Fibroblast of peridontal ligament (primary cell): Measurements from ENCODE around the gene HECW1.

ENCODE experiments used
- DNase-seq: peaks from one replicate; pipeline ENCODE4 v3.0.0-alpha.2; 2010; ENCODE audit errors: extremely low read depth

HECW1 gene

DNA sequence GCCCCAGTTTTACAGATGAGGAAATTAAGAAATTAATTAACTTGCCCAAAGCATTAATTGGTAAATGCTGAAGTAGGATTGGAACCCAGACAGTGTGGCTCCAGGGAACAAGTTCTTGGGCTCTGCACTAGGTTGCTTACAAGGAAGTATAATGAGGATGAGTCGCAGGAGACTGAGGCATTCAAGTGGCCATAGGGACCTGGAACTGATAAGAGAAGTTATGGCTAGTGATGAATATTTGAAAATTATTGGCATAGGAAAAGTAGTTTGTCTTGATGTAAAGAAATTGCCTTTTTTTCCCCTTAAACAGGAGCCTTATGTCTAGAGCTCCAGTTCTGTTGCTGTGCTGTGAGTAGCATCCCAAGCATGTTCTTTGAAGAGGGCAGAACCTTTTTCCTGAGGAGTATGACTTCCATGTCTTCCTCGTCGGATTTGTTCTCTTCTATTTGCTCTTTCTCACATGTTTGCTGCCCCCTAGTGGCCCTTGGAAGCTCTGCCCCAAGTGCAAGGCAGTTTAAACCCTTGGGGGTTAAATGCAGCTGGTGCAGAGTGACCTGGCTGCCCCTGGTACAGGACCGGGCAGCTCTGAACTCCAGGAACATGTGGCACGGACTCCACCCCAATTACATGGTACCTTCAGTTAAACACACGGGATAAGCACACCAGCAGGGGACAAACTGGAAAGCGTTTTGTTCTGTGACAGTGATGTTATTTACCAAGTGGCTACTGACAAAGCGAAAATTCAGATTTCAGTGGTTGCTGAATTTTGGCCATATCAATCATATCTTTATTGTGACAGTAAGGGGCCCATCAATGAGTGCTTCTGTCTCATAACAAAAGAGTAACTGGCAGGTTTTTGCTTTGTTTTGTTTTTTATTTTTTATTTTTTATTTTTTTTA, 148.8 kb downstream of the HECW1 start:
- peak; percentile 90 for DNase-seq

DNA sequence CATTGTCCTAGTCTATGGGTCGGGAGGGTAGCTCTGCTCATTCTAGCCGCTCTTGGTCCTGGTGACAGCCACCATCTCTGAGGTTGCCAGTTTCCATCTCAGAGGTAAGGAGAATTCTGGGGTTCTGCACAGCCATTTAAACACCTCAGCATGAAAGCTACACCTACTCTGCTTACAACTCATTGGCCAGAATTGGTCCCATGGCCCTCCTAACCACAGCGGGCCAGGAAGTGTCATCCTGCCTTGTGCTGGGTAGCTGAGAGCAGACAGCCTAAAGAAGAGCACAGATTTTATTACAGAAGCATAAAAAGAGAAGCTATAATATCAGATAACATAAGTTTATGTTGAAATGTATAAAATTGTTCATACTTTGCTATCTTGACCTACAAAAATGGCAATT, 152.7 kb downstream of the HECW1 start:
- DNase-seq = no peak

DNA sequence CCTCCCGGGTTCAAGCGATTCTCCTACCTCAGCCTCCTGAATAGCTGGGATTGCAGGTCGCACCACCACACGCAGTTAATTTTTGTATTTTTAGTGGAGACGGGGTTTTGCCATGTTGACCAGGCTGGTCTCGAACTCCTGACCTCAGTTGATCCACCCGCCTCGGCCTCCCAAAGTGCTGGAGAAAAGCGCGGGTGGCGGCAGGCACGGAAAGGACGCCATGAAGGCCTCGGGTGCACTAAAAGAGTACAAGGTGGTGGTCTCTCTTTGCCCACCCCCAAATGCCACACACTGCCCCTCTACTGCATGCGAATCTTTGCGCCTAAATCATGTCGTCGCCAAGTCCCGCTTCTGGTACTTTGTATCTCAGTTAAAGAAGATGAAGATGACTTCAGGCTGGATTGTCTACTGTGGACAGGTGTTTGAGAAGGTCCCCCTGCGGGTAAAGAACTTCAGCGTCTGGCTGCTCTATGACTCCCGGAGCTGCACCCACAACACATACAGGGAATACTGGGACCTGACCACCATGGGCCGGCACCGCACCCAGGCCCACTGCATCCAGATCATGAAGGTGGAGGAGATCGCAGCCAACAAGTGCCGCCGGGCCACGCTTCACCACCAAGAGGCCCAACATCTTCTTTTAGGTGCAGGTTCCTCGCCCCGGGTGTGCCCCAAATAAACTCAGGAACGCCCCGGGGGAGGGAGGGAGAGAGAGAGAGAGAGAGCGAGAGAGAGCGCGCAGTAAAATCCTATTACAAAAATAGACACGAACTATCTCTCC, 161.7 kb downstream of the HECW1 start:
- DNase-seq = no peak

DNA sequence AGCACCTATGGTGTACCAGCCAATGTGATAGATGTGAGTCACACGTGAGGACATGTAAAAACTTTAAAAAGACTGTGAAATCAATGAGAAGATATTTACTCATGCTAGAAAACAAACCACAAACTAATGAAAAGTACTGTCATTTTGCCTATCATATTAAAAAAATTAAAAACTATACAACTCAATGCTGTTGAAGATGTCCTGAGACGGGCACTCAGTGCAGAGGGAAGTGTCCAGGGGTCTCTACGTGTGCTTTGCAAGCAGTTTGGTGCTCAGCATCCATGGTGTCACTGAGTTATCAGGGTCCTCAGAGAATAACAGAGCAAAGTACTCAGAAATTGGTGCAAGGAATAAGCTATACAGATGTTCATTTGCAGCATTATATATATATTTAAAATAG, 162.3 kb downstream of the HECW1 start:
- no peak for DNase-seq

DNA sequence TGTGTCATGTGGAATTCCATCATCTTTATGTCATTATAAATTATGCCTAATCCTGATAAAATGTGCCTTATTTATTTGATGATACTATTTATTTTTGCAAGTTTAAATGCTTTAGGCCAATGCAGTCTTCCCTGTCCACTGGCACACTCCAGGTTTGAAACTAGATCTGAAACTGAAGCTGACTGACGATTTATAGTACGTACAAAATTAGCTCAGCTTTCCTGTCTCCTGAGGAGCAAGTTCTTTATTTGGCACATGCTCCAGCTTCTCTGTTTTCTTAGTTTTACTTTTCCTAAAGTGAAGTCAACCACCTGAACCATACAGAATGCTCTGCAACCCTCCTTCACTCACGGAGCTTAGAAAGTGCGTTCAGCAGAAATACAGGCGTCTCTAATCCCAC, 164.1 kb downstream of the HECW1 start:
- DNase-seq = no peak

DNA sequence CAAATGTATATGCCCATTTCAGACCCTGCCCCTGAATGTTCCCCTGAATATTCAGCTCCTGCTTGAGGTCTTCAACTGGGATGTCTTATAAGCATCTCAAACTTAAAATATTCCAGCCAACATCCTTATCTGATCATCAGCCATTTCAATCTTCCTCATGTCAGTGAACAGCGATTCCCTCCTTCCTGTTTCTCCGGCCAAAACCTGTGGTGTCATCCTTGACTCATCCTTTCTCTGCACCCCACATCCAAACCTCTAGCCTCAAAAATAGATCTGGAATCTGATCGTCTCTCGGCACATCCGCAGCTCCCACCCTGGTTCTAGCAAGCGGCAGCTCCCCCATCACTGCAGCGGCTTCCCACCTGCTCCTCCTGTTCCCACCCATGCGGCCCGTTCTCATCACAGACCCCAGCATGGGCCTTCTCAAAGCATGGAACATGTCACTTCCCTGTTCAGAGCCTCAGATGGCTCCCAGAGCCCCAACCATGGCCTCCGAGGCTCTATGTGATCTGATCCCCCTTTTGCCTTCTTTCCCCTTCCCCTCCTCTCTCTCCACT, 165.7 kb downstream of the HECW1 start:
- DNase-seq = no peak

DNA sequence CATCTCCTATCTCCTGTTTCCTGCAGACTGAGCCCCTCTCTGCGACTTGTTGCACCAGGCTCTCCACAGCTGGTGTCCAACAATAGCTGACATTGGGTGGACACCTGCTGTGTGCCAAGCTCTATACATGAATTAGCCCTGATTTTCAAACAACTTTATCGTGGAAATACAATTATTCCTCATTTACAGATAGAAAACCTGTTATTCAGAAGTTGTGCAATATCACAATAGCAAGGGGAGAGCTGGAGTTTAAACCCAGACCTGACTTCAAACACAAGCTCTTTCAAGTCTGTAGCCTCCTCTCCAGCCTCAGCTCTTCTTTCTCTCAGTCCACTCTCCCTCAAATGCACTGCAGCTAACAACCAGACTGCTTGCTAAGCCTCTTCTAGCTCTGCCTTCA, 168.8 kb downstream of the HECW1 start:
- DNase-seq = no peak

DNA sequence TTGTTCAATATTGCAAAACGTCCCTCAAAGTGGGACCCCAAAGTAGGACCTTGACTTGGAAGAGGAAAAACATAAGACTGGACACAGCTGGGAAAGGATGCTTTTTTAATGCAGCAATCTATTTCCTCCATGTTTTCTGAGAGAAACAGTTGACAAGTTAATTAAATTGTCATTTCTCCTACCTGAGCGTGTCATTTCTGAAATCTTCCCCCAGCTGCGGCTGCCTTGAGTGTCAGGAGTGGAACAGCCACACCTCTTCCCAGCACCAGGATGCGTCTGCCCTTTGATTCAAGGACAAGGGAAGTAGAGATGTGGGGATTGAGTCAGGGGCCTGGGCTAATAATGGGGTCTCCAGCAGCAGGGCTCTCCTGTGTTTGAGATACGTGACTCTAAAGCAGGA, 171.3 kb downstream of the HECW1 start:
- no peak for DNase-seq

DNA sequence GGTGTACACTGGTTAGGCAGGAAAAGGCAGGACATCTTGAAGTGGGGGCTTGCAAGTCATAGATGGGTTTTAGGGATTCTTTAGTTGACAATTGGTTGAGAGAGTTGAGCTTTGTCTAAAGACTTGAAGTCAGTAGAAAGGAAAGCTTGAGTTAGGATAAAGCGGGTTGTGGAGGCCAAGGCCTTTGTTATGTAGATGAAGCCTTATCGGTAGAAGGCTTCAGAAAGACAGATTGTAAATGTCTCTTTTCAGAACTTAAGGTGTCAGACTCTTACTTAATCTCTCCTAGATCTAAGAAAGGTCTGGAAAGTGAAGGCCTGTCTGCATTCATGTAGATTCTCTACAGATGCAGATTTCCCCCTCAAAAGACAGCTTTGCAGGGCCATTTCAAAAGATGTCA, 177.4 kb downstream of the HECW1 start:
- DNase-seq = no peak

DNA sequence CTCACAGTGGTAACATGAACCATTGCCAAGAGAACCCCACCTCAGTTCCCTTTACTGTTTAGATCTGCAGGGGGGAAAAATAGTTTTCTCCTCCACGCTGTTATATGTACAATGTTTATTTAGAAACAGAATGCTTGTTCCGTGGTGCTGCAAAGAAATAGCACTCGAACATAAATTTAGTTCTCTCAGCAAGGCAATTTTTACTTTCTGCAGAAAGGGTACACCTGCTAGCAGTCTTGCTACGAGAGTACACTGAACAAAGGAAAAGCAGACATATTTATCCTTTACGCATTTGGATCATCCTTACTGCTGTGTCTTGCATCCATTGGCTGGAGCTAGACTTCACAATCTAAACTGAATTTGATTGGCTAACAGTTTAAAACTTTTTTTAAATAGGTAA, 178.5 kb downstream of the HECW1 start:
- no peak for DNase-seq

DNA sequence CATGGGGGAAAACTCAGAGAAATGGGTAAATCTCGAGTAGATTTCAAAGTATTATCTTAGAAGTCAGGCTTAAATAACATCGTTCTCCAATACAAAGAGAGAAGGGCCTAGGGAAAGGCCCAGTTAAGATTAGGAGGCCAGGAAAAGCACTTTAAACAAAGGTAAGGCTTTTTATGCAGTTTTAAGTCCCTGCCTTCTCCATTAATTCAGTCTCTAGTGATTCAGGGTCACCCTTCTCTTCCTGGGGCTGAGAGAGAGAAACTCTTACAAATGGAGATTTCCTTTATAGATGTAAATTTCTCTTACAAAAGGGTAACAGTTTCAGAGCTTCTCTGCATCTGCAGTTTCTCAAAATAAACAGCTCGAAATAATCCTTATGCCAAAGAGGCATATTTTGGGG, 179.3 kb downstream of the HECW1 start:
- no peak for DNase-seq

DNA sequence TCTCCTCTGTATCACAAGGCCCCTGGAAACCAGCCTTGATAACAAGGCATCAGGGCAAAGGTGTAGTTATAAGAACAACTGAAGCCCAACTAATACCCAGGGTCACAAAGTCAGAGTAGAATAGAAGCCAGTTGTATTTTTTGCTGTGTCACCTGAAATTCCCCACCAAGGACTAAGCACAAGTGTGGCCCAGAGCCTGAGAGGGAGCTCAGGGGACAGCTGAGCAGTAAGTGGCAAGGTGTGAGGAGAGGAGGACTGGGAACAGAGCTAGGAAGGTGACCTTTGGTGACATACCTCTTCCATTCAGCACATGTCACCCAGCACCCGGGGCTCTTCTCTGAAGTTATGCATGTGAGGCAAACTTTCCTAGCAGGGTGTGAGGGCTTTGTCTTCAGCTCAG, 179.9 kb downstream of the HECW1 start:
- no peak for DNase-seq

DNA sequence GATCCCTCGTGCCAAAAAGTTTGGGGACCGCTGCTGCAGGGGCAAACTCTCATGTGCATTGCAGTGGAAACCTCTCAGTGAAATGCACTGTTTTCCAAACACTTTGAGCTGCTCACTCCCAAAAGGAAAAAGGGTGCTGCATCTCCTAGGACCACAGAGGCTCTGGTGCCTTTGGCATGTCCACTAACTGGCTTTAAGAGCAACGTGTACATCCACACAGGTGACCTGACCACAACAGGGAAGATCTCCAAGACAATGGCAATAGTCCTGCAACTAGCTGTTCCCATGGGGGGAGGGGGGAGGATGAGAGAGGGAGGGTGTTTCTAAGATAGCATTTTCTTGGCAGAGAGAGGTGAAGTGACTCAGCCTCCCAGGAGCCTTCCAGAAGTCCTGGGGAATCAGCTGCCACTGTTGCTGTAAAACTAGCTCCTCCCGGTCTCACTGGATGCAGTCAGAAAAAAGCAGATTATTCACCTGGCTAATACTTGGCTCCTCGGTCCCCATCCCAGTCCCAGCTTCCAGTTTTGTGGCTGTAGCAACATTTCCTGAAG, 181.7 kb downstream of the HECW1 start:
- DNase-seq = peak; percentile 59

DNA sequence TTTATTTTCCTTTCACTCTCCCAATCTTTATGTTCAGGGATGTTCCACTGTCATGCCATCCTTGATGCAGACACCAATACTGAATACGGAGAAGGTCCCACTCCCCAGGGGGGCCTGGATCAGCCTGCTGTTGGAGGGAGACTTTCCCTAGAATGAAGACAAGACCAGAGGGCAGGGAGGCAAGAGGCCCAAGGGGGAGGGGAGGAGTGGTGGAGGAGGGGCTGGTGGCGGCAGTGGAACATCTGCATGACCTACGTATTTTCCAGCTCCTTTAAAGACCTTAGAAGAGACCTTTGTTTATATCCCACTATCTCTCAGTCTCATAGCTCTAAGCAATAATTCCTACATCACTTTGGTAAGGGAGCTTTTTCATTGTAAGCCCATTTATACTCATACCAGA, 183.0 kb downstream of the HECW1 start:
- no peak for DNase-seq

DNA sequence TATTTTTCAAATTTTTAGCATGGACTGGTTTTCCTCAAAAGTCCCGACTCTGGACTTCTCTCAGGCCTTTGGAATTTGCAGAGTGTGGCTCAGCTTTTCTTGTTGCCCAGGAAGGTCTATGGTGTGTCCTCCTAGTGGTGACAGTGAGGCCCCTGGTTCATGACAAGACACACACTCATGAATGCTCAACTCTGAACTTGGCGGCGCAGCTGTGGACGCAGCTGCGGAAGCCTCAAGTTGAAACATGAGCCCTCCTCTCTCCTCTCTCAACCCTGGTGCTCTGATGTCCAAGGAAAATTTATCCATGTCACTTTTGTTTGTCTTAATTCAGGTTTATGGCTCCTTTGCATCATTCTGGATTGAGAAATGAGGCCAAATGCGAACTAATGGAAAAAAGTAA, 183.9 kb downstream of the HECW1 start:
- no peak for DNase-seq

DNA sequence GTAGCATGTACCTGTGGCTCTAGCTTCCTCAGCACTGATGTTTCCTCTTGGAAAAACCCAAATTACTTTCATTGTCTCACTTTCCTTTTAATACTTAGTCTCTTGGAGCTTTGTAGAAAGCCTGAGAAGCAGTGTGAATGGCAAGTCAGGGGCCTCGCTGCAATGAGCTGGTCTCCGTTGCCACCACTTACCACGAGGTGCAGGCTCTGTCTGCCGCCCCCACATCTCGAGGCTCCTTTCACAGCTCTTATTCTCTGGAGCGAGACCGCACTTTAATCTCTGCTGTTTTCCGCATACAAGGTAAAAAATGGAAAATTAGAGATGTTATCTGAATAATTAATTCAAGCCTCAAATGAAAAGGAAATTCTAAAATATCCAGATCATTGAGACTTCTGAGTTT, 186.2 kb downstream of the HECW1 start:
- DNase-seq = no peak

DNA sequence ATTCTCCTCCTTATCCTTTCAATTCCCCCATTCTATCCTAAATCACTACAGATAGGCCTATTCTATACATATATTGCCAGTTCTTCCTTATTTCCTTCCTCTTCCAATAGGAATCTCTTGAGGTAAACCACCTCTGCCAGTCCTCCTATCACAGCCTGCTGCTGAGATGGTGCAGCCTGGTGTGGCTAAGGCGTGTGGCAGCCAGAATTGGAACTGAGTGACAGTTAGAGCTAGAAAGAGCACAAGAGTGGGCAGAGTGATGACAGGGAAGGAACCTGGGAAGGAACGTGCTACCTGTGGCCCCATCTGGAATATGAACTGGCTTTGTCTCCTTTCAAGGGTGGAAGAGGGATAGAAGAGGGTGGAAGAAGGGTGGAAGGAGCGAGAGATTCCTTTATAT, 187.7 kb downstream of the HECW1 start:
- no peak for DNase-seq

DNA sequence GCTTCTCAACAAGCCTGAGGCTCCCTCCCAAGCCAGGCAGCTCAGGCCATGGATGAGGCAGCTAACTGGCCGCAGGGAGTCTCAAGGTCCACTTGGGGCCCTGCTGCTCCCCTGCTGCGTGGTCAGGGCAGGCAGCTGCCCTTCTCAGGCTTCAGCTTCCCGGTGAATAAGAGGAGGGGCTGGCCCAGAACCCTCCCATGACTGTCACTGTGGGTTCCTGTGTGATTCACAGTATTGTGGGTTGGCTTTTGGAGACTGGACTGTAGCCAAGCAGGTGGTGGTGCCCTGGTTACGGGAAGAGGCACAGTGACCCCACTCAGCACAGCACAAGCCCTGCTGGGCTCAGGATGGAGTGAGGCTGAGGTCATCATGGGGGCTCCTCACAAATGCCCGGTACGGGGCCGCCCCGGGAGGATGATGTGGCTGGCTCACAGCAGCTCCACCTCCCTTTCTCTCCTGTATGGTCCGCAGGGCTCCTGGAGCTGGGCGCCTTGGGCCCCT, 189.8 kb downstream of the HECW1 start:
- DNase-seq = peak; percentile 8

DNA sequence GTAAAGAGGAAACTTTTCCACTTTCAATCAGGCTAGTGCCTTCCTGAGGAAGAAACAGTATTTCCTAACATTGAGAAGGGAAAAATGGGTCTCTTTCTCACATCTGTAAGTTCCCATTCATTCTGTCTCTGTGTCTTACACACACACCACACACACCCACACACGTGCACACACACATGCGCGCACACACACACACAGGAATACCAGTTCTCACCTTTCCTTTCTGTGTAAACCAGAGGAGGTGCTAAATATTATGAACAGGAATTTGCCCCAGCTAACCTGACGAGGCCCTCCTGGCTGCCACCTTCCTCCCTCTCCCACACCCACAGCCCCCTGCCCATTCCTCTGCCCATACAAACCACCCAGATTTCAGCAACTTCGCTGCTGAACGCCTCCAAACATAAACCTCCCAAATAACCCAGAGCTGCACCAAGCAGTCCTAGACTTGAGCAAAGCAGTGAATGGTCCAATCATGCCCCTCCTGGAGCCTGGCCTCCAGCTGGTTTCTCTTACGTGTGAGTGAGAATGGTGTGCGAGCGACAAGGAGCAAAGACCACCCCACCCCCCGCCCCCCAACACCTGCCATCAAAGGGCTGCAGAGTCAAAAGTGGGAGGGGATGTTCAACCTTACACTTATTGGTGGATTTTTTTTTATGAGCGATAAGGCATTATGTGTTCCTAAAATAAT, 190.5 kb downstream of the HECW1 start:
- DNase-seq = no peak

DNA sequence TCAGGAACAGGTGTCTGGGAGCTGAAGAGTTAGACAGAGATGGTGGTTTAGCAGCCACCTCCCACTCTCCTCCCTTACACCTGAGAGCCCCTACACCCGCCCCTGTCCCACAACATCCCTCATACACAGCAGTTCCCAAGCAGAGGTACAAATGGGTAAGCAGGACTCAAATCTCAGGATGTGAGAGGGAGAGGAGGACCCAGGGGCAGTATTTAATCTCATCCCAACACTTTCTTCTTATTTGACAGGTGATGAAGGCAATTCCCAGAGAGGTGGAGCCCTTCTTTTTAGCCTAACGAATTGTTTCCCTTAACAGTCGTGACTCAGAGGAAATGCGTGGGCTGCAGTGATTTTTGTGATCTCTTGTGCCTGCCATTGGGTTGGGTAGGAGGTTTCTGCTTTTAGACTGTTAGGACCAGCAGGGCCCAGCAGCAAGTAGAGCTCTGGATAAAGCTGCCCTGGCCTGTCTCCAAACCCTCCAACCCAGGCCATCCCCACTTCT, 191.3 kb downstream of the HECW1 start:
- DNase-seq = no peak

DNA sequence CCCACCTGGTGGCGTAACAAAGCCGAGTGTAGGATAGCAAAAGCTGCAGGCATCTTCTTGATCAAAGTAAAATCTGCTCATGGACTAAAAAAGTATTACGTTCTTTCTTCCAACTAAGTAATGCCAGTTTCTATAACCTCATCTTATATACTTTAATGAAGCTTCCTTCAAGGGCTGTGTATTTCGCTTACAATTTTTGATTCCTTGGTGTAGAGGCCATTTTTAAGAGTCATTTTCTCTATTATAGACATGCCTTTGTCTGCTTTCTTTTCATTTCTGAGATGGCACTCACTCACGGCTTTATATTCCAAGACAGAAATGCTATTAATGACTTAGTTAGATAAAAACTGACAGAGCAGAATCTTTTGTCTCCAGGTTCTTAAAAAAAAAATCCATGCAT, 194.0 kb downstream of the HECW1 start:
- DNase-seq = no peak

DNA sequence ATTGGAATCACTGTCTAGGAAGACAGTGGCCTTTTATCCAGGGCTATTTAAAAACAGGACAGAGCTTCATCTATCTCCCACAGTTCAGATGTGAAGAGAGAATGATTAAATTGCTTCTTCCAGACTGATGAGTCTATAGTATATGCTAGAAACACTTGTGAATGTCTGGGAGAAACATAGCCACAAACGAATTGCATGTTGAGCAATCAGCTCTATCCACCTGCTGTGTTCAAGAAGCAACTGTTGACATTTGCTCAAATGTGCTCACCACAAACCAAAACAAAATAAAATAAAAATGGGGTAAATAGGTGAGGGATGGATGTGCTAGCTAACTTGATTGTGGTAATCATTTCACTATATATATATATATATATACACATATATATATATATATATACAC, 195.1 kb downstream of the HECW1 start:
- no peak for DNase-seq
